Body of pancreas (tissue), 4 donors: ENCODE results near the gene KAZALD1.

Experiments
- POLR2A ChIP-seq, 3 donors: fragments of 450-650 bp; IDR thresholded peaks; one replicate each; pipeline ENCODE4 v1.6.1; 2016; ENCODE audit warnings: antibody characterized with exemption in 3 of 3, mild to moderate bottlenecking in 2 of 3
- TF ChIP-seq, protein P1 (sequence below), 7 experiments: fragments of 450-650 bp in 4 of 7; fragments of 200-600 bp in 3 of 7; sonication (generic) in 3 of 7; IDR thresholded peaks; one replicate each; pipeline ENCODE4 v1.5.1; 2016 to 2019; ENCODE audit warnings: antibody characterized with exemption in 7 of 7

DNA sequence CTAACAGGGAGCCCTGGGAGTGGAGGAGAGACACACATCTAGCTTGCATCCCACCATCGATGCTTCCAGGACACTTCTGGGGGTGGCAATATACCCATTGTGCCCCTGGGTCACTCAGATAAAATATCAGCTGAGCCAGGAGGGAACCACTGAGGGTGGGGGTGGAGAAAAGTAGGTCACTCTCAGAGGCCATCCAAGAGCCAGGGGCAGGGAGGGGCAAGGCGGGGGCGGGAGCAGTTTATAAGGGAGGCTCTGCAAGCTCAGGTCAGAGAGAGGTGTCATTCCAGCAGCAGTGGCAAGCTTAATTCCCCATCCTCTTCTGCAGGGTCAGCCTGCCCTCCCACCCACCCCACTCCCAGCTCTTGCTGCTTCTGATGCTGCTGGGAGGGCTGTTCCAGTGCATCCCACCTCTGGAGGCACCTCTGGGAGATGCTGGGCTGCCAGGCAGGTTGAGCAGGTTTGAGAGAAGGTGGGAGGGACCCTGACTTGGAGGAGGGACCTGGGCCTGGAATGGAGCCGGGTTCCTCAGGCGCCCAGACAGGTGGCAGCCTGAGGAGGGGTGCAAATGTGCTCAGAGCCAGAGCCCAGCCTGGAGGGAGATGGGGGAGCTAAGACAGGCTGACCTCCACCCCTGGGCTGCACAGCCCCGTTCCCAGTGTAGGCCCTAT, 49.2 kb downstream of the KAZALD1 start:
- TF ChIP-seq, protein P1, sequence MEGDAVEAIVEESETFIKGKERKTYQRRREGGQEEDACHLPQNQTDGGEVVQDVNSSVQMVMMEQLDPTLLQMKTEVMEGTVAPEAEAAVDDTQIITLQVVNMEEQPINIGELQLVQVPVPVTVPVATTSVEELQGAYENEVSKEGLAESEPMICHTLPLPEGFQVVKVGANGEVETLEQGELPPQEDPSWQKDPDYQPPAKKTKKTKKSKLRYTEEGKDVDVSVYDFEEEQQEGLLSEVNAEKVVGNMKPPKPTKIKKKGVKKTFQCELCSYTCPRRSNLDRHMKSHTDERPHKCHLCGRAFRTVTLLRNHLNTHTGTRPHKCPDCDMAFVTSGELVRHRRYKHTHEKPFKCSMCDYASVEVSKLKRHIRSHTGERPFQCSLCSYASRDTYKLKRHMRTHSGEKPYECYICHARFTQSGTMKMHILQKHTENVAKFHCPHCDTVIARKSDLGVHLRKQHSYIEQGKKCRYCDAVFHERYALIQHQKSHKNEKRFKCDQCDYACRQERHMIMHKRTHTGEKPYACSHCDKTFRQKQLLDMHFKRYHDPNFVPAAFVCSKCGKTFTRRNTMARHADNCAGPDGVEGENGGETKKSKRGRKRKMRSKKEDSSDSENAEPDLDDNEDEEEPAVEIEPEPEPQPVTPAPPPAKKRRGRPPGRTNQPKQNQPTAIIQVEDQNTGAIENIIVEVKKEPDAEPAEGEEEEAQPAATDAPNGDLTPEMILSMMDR (IDR thresholded peaks at IDR 0.05): no peak
- no peak for TF ChIP-seq POLR2A (IDR thresholded peaks at IDR 0.05)
